K562 (cell line): ENCODE data around the gene SNAPC3. TPM values are rescaled to one million over a fixed set of nuclear protein-coding genes. Genes with fewer than 3 reads are reported as not detected.
A peak's percentile ranks its signal among the peaks of the same experiment; 100 is the strongest.

Experiments
- KAT7 ChIP-seq: sonication (generic); formaldehyde crosslinking; IDR thresholded peaks from 2 replicates; pipeline ENCODE4 v1.8.0; 2022; ENCODE audit warnings: missing genetic modification reagents, mild to moderate bottlenecking, borderline replicate concordance
- KLF10 ChIP-seq: fragments of 250-450 bp; sonication (Bioruptor Pico); IDR thresholded peaks from 2 replicates; pipeline ENCODE4 v1.6.1; 2021; ENCODE audit warnings: matching md5 sums
- MEIS2 ChIP-seq: fragments of 450-650 bp; IDR thresholded peaks from 2 replicates; pipeline ENCODE4 v1.6.1; 2014; ENCODE audit warnings: mild to moderate bottlenecking; ENCODE audit not compliant: partially characterized antibody
- MXD1 ChIP-seq: fragments of 250-450 bp; sonication (Bioruptor Pico); IDR thresholded peaks from 2 replicates; pipeline ENCODE4 v1.8.0; 2021; ENCODE audit warnings: borderline replicate concordance, mild to moderate bottlenecking, moderate library complexity; ENCODE audit not compliant: poor library complexity, severe bottlenecking
- RBM34 ChIP-seq: fragments of 200-400 bp; formaldehyde crosslinking; IDR thresholded peaks from 2 replicates; pipeline ENCODE4 v1.6.1; 2018; ENCODE audit warnings: low read length, borderline replicate concordance; ENCODE audit not compliant: insufficient read depth
- REST ChIP-seq, 2 experiments: fragments of 450-650 bp; formaldehyde crosslinking in 1 of 2; IDR thresholded peaks; 2 replicates each; pipeline versions ENCODE4 v1.4.0 to v1.6.1; 2014 to 2020; ENCODE audit warnings: mild to moderate bottlenecking in 2 of 2, borderline replicate concordance in 1 of 2, low read depth in 1 of 2
- THAP12 ChIP-seq: fragments of 250-450 bp; sonication (Bioruptor Pico); IDR thresholded peaks from 2 replicates; pipeline ENCODE4 v1.9.0; 2021; ENCODE audit warnings: mild to moderate bottlenecking, inconsistent platforms
- ZBTB17 ChIP-seq: fragments of 450-650 bp; formaldehyde crosslinking; IDR thresholded peaks from 2 replicates; pipeline ENCODE4 v1.4.0; 2020; ENCODE audit warnings: mild to moderate bottlenecking
- ZEB2 ChIP-seq: fragments of 450-650 bp; IDR thresholded peaks from 2 replicates; pipeline ENCODE4 v1.6.1; 2016
- ZNF311 ChIP-seq: fragments of 250-450 bp; sonication (Bioruptor Pico); IDR thresholded peaks from 2 replicates; pipeline ENCODE4 v1.4.0; 2020; ENCODE audit warnings: mild to moderate bottlenecking, moderate library complexity
- ZNF347 ChIP-seq: fragments of 450-650 bp; formaldehyde crosslinking; IDR thresholded peaks from 2 replicates; pipeline ENCODE4 v1.4.0; 2020; ENCODE audit warnings: low read depth, mild to moderate bottlenecking, moderate library complexity
- polyA plus RNA-seq, 8 experiments: library from polyadenylated mRNA; depleted of rRNA in 4 of 8; stranded (reverse) in 5 of 8; unstranded in 3 of 8; fragments of >200 nt; fragmentation: Nextera tagmentation in 2 of 8; fragmentation: Illumina TruSeq in 1 of 8; extraction: Ambion mirVana in 2 of 8; extraction: Trizol in 1 of 8; gene quantifications; 2 replicates each; pipeline versions ENCODE4 v1.2.1 to v1.2.3, GENCODE V29; 2011 to 2014; ENCODE audit warnings: inconsistent platforms in 1 of 8, missing spikeins in 1 of 8
- total RNA-seq, 7 experiments: library from RNA; depleted of rRNA in 6 of 7; stranded (reverse); fragments of >200 nt in 6 of 7; fragmentation: Illumina TruSeq in 2 of 7; extraction: Trizol in 2 of 7; gene quantifications; 2 replicates each; pipeline versions ENCODE4 v1.2.1 to v1.2.3, GENCODE V29; 2011 to 2021; ENCODE audit warnings: low replicate concordance in 1 of 7
- TF ChIP-seq, protein P1 (sequence below): fragments of 250-450 bp; sonication (Bioruptor Pico); IDR thresholded peaks from 2 replicates; pipeline ENCODE4 v1.8.0; 2021; ENCODE audit warnings: mild to moderate bottlenecking, moderate library complexity
- TF ChIP-seq, protein P2 (sequence below): fragments of 250-450 bp; sonication (Bioruptor Pico); IDR thresholded peaks from 2 replicates; pipeline ENCODE4 v1.6.1; 2021; ENCODE audit warnings: mild to moderate bottlenecking

Gene SNAPC3
- total and polyA plus RNA-seq, 9 of the 15 experiments (the other 6 are each of a cell fraction or from before 2014, with no cell fraction given): 2.3 to 38.9 (median 19.8) TPM

DNA sequence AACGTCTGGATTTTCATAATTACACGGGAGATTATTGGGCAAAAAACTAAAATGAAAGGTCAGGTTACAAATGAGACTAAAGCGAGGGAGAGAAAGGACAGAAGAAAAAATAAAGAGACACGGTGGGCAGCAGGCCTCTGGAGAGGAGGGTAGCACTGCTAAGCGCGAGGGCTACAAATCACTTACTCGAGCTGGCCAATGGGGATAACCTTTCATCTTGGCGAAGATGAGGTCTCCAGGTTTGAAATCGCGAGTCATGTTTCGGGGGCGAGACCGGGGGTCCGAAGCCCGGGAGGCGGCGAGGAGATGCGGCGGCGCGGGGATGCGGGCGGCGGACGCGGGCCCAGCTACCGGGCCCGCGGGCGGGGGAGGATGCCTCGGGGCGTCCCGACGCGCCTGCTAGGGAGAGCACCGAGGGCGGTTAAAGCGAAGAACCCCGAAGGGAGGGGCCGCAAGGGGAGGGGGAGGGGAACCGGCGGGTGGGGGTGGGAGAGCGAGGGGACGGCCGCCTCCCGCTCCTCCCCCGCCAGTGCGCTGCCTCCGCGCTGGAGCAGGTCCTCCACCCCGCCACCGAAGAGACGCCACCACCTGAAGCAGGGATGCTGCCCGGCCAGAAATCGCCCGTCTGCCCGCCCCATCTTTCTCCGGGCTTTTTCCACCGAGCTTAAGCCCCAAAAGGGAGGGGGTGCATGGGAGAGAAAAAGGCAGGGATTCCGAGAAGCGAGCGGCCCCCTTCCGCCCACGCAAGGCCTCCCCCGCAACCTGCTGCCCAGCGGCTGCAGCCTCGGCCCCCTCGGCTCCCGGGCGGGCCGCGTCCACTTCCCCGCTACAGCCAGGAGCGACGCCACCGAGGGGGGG is 87.5 kb downstream of the SNAPC3 start (continued):
- TF ChIP-seq, protein P1, sequence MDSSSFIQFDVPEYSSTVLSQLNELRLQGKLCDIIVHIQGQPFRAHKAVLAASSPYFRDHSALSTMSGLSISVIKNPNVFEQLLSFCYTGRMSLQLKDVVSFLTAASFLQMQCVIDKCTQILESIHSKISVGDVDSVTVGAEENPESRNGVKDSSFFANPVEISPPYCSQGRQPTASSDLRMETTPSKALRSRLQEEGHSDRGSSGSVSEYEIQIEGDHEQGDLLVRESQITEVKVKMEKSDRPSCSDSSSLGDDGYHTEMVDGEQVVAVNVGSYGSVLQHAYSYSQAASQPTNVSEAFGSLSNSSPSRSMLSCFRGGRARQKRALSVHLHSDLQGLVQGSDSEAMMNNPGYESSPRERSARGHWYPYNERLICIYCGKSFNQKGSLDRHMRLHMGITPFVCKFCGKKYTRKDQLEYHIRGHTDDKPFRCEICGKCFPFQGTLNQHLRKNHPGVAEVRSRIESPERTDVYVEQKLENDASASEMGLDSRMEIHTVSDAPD (CRISPR knock-in tag): no peak
- no peak for TF ChIP-seq KAT7
- TF ChIP-seq KLF10 (CRISPR knock-in tag): no peak
- no peak for TF ChIP-seq MEIS2
- no peak for TF ChIP-seq ZBTB17 (CRISPR knock-in tag)
- no peak for TF ChIP-seq RBM34
- TF ChIP-seq THAP12 (CRISPR knock-in tag): no peak
- no peak for TF ChIP-seq ZNF347
- no peak for TF ChIP-seq ZNF311 (CRISPR knock-in tag)
- no peak for TF ChIP-seq MXD1 (CRISPR knock-in tag)
- TF ChIP-seq REST (IDR thresholded peaks at IDR 0.05; ENCODE audit: borderline replicate concordance): no peak
- peak; percentile 56; the same call in 1 of the 2 replicates for TF ChIP-seq REST (CRISPR knock-in tag; IDR thresholded peaks at IDR 0.05; ENCODE audit: low read depth)
- TF ChIP-seq, protein P2, sequence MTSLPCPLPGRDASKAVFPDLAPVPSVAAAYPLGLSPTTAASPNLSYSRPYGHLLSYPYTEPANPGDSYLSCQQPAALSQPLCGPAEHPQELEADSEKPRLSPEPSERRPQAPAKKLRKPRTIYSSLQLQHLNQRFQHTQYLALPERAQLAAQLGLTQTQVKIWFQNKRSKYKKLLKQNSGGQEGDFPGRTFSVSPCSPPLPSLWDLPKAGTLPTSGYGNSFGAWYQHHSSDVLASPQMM (CRISPR knock-in tag): no peak
- no peak for TF ChIP-seq ZEB2
